Neural crest cell (in vitro differentiated cells): ENCODE measurements around the gene NUCB2. TPM values are rescaled to one million over a fixed set of nuclear protein-coding genes. Genes with fewer than 3 reads are reported as not detected.

Experiments used
- DNase-seq: peaks from one replicate; pipeline ENCODE4 v3.0.0; 2021; ENCODE audit warnings: low read depth, mixed read lengths, low spot score
- H3K27ac Mint-ChIP-seq: one replicate; pipeline ENCODE4 v1.8.0; 2021; ENCODE audit warnings: mild to moderate bottlenecking, mixed read lengths; ENCODE audit not compliant: unreplicated experiment
- H3K27me3 Mint-ChIP-seq: 2 replicates; pipeline ENCODE4 v1.8.0; 2021; ENCODE audit warnings: low read depth, mild to moderate bottlenecking, mixed read lengths
- H3K36me3 Mint-ChIP-seq: 2 replicates; pipeline ENCODE4 v1.8.0; 2021; ENCODE audit warnings: low read depth, mild to moderate bottlenecking, mixed read lengths
- H3K4me1 Mint-ChIP-seq: 2 replicates; pipeline ENCODE4 v1.8.0; 2021; ENCODE audit warnings: mixed read lengths
- H3K4me3 Mint-ChIP-seq: one replicate; pipeline ENCODE4 v1.8.0; 2021; ENCODE audit warnings: mild to moderate bottlenecking, mixed read lengths
- H3K9me3 Mint-ChIP-seq: 2 replicates; pipeline ENCODE4 v1.8.0; 2021; ENCODE audit warnings: mixed read lengths
- CTCF ChIP-seq: fragments of 200-600 bp; sonication (generic); conservative IDR thresholded peaks from 2 replicates; pipeline ENCODE4 v1.5.0; 2021; ENCODE audit warnings: antibody characterized with exemption, mild to moderate bottlenecking
- total RNA-seq: library from RNA; stranded (reverse); gene quantifications from 2 replicates; pipeline ENCODE4 v1.2.1, GENCODE V29; 2021

NUCB2 gene
- total RNA-seq, 1 donor from 2014 or later: 59.3 TPM

- no peak for TF ChIP-seq CTCF
- no peak overlapping the region for H3K4me3 Mint-ChIP-seq
- H3K4me1 Mint-ChIP-seq: no peaks in the 10 kb centered on the region
- peaks cover 4% of the 10 kb centered on the region for H3K36me3 Mint-ChIP-seq
- DNase-seq: no peak
- H3K27me3 Mint-ChIP-seq: no peaks in the 10 kb centered on the region
- H3K27ac Mint-ChIP-seq: no peak overlapping the region
- no peaks in the 10 kb centered on the region for H3K9me3 Mint-ChIP-seq
Observed at GRCh38 chr11:17286332-17286731, 9.8 kb downstream of the NUCB2 start.

GRCh38 chr11:17287058-17287457 lies 10.5 kb downstream of the NUCB2 start:
- DNase-seq: no peak
- H3K27me3 Mint-ChIP-seq: no peaks in the 10 kb centered on the region
- no peak overlapping the region for H3K27ac Mint-ChIP-seq
- H3K4me1 Mint-ChIP-seq: no peaks in the 10 kb centered on the region
- H3K36me3 Mint-ChIP-seq: peaks cover 4% of the 10 kb centered on the region
- no peaks in the 10 kb centered on the region for H3K9me3 Mint-ChIP-seq
- no peak for TF ChIP-seq CTCF
- H3K4me3 Mint-ChIP-seq: no peak overlapping the region

- no peak for DNase-seq
- no peak for TF ChIP-seq CTCF
- Mint-ChIP-seq H3K4me1 (no peaks in the 10 kb centered on the region), H3K9me3 (no peaks in the 10 kb centered on the region), H3K4me3 (no peak overlapping the region), H3K27me3 (no peaks in the 10 kb centered on the region), H3K36me3 (peaks cover 2% of the 10 kb centered on the region), H3K27ac (no peak overlapping the region)
Observed at GRCh38 chr11:17291710-17292109, 15.2 kb downstream of the NUCB2 start.

GRCh38 chr11:17293311-17293710 lies 16.8 kb downstream of the NUCB2 start:
- Mint-ChIP-seq H3K27me3 (no peaks in the 10 kb centered on the region), H3K9me3 (no peaks in the 10 kb centered on the region), H3K36me3 (peaks cover 4% of the 10 kb centered on the region), H3K4me3 (no peak overlapping the region), H3K27ac (no peak overlapping the region), H3K4me1 (no peaks in the 10 kb centered on the region)
- no peak for TF ChIP-seq CTCF
- no peak for DNase-seq

GRCh38 chr11:17294033-17294432 lies 17.5 kb downstream of the NUCB2 start:
- peaks cover 5% of the 10 kb centered on the region for H3K36me3 Mint-ChIP-seq
- H3K9me3 Mint-ChIP-seq: no peaks in the 10 kb centered on the region
- no peaks in the 10 kb centered on the region for H3K27me3 Mint-ChIP-seq
- H3K4me3 Mint-ChIP-seq: no peak overlapping the region
- no peak for TF ChIP-seq CTCF
- DNase-seq: no peak
- H3K27ac Mint-ChIP-seq: no peak overlapping the region
- no peaks in the 10 kb centered on the region for H3K4me1 Mint-ChIP-seq
